K562 (cell line): ENCODE results near the gene SLC8A1.

Experiments used
- ELF4 ChIP-seq: fragments of 450-650 bp; formaldehyde crosslinking; IDR thresholded peaks from 2 replicates; pipeline ENCODE4 v1.4.0; 2022; ENCODE audit warnings: missing genetic modification characterization
- MCM7 ChIP-seq, 2 experiments: fragments of 450-650 bp; IDR thresholded peaks; 2 replicates each; pipeline ENCODE4 v1.6.1; 2016 to 2018
- TF ChIP-seq, protein P1 (sequence below): IDR thresholded peaks from 3 replicates; pipeline ENCODE4 v1.6.1; 2011; ENCODE audit warnings: borderline replicate concordance, mild to moderate bottlenecking; ENCODE audit not compliant: insufficient read length, insufficient read depth

DNA sequence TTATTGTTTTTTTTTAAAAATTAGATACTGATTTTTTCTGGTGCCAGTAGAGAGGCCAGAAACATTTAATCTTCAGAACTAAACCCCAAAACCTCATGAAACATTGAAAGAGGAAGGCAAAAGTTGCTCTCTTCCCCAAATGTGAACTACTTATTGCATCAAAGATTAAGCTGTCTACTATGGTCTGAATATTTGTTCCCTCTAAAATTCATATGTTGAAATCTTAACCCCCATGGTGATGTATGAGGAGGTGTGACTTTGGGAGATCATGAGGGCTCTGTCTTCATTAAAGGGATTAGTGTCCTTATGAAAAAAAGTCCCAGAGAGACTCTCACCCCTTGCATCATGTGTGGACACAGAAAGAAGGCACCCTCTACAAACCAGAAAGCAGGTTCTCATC lies 28.2 kb upstream of the SLC8A1 start:
- TF ChIP-seq MCM7 (IDR thresholded peaks at IDR 0.05) (no peak), ELF4 (CRISPR knock-in tag) (no peak)
- TF ChIP-seq, protein P1, sequence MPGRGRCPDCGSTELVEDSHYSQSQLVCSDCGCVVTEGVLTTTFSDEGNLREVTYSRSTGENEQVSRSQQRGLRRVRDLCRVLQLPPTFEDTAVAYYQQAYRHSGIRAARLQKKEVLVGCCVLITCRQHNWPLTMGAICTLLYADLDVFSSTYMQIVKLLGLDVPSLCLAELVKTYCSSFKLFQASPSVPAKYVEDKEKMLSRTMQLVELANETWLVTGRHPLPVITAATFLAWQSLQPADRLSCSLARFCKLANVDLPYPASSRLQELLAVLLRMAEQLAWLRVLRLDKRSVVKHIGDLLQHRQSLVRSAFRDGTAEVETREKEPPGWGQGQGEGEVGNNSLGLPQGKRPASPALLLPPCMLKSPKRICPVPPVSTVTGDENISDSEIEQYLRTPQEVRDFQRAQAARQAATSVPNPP, result no peak
